Esophagus squamous epithelium (tissue), 4 donors: ENCODE data around the gene CANT1.

Source experiments
- POLR2A ChIP-seq, 4 donors: fragments of 450-650 bp; IDR thresholded peaks; one replicate each; pipeline ENCODE4 v1.6.1; 2017; ENCODE audit warnings: antibody characterized with exemption in 4 of 4, mild to moderate bottlenecking in 4 of 4, moderate library complexity in 3 of 4
- TF ChIP-seq, protein P1 (sequence below), 6 experiments: fragments of 450-650 bp in 4 of 6; fragments of 200-600 bp in 2 of 6; sonication (generic) in 2 of 6; IDR thresholded peaks; one replicate each; pipeline ENCODE4 v1.5.1; 2016 to 2019; ENCODE audit warnings: antibody characterized with exemption in 6 of 6, mild to moderate bottlenecking in 4 of 6, moderate library complexity in 4 of 6

- TF ChIP-seq, protein P1, sequence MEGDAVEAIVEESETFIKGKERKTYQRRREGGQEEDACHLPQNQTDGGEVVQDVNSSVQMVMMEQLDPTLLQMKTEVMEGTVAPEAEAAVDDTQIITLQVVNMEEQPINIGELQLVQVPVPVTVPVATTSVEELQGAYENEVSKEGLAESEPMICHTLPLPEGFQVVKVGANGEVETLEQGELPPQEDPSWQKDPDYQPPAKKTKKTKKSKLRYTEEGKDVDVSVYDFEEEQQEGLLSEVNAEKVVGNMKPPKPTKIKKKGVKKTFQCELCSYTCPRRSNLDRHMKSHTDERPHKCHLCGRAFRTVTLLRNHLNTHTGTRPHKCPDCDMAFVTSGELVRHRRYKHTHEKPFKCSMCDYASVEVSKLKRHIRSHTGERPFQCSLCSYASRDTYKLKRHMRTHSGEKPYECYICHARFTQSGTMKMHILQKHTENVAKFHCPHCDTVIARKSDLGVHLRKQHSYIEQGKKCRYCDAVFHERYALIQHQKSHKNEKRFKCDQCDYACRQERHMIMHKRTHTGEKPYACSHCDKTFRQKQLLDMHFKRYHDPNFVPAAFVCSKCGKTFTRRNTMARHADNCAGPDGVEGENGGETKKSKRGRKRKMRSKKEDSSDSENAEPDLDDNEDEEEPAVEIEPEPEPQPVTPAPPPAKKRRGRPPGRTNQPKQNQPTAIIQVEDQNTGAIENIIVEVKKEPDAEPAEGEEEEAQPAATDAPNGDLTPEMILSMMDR (IDR thresholded peaks at IDR 0.05): no peak
- no peak for TF ChIP-seq POLR2A (IDR thresholded peaks at IDR 0.05)
Observed at GRCh38 chr17:78973792-78974520, 35.6 kb downstream of the CANT1 start.
